Measurements from ENCODE around the gene CLCN3.

GRCh38 chr4:169645627-169646026 is 25.2 kb downstream of the CLCN3 start:
- TF ChIP-seq CTCF (IDR thresholded peaks at IDR 0.05) (no peak), POLR2A (IDR thresholded peaks at IDR 0.05) (no peak)
